ENCODE results near the gene SLCO1B1. TPM values are rescaled to one million over a fixed set of nuclear protein-coding genes. Genes with fewer than 3 reads are reported as not detected.
A peak's percentile ranks its signal among the peaks of the same experiment; 100 is the strongest.
"Not testable (repeated sequence)": the region's sequence is repeated elsewhere in the genome, so short reads cannot be mapped to it uniquely, and the experiment has no call there.

SLCO1B1 gene
- total and polyA plus RNA-seq, 7 experiments from 2014 or later, result not detected

- Histone ChIP-seq H3K9me3 (ENCODE audit: control insufficient read depth in 2 of 3, low read length in 3 of 3) (no peaks in the 10 kb centered on the region), H3K27ac (ENCODE audit: low read depth, low read length) (no peak overlapping the region), H3K4me3 (ENCODE audit: low read length) (no peak overlapping the region), H3K36me3 (ENCODE audit: control insufficient read depth in 2 of 3, insufficient read depth in 3 of 3, low read length in 3 of 3) (no peaks in the 10 kb centered on the region), H3K27me3 (ENCODE audit: control insufficient read depth in 2 of 2, insufficient read depth in 2 of 2, low read length in 2 of 2) (no peaks in the 10 kb centered on the region), H3K4me1 (ENCODE audit: control insufficient read depth in 2 of 2, insufficient read depth in 2 of 2, low read length in 2 of 2) (no peaks in the 10 kb centered on the region)
- Mint-ChIP-seq H3K4me1 (no peaks in the 10 kb centered on the region), H3K36me3 (no peaks in the 10 kb centered on the region), H3K4me3 (no peak overlapping the region), H3K9me3 (peaks cover 0 to 26% (median 4%) of the 10 kb centered on the region in 11 donors), H3K27me3 (peaks cover 0 to 4% (median 0%) of the 10 kb centered on the region in 5 donors), H3K27ac (no peak overlapping the region)
- DNase-seq (no peak), ATAC-seq (no peak)
- ChIA-PET CTCF (no interaction called here), POLR2A (no interaction called here)
- intact Hi-C loops (cut with micrococcal nuclease), result loop anchor here in 1 of 2 donors (5.0 kb wide), 1 partner anchor 703 kb away; no protein-coding TSS in a partner anchor
Measured at GRCh38 chr12:21165048-21165447, 34.1 kb downstream of the SLCO1B1 start.

- Histone ChIP-seq H3K27me3 (ENCODE audit: control insufficient read depth in 2 of 2, insufficient read depth in 2 of 2, low read length in 2 of 2) (no peaks in the 10 kb centered on the region), H3K4me1 (ENCODE audit: control insufficient read depth in 2 of 2, insufficient read depth in 2 of 2, low read length in 2 of 2) (no peaks in the 10 kb centered on the region), H3K36me3 (ENCODE audit: control insufficient read depth in 2 of 3, insufficient read depth in 3 of 3, low read length in 3 of 3) (no peaks in the 10 kb centered on the region), H3K27ac (ENCODE audit: low read depth, low read length) (no peak overlapping the region), H3K9me3 (ENCODE audit: control insufficient read depth in 2 of 3, low read length in 3 of 3) (no peaks in the 10 kb centered on the region), H3K4me3 (ENCODE audit: low read length) (no peak overlapping the region)
- H3K9me3 Mint-ChIP-seq, result peaks cover 0 to 26% (median 6%) of the 10 kb centered on the region in 11 donors
- H3K27ac Mint-ChIP-seq, result no peak overlapping the region
- no peaks in the 10 kb centered on the region for H3K36me3 Mint-ChIP-seq
- ChIA-PET CTCF (no interaction called here), POLR2A (no interaction called here)
- no peak for ATAC-seq
- H3K4me1 Mint-ChIP-seq, result no peaks in the 10 kb centered on the region
- DNase-seq, result peak in 2 of 9 donors; percentile 1 to 27
- H3K4me3 Mint-ChIP-seq, result no peak overlapping the region
- peaks cover 0 to 4% (median 0%) of the 10 kb centered on the region in 5 donors for H3K27me3 Mint-ChIP-seq
- intact Hi-C loops (cut with micrococcal nuclease), result loop anchor here in 1 of 2 donors (1.0 to 5.0 kb wide), 4 partner anchors 222 to 1431 kb away; no protein-coding TSS in a partner anchor
Measured at GRCh38 chr12:21169878-21170472, 39.0 kb downstream of the SLCO1B1 start.

GRCh38 chr12:21172079-21172478, 41.1 kb downstream of the SLCO1B1 start:
- H3K36me3 Mint-ChIP-seq, result no peaks in the 10 kb centered on the region
- H3K36me3 ChIP-seq (ENCODE audit: control insufficient read depth in 2 of 3, insufficient read depth in 3 of 3, low read length in 3 of 3), result no peaks in the 10 kb centered on the region
- no peak overlapping the region for H3K4me3 Mint-ChIP-seq
- H3K27me3 Mint-ChIP-seq, result no peaks in the 10 kb centered on the region
- H3K9me3 ChIP-seq (ENCODE audit: control insufficient read depth in 2 of 3, low read length in 3 of 3), result no peaks in the 10 kb centered on the region
- DNase-seq, result no peak
- H3K4me1 ChIP-seq (ENCODE audit: control insufficient read depth in 2 of 2, insufficient read depth in 2 of 2, low read length in 2 of 2), result no peaks in the 10 kb centered on the region
- POLR2A ChIA-PET, result interaction anchor here (0.8 kb wide), 1 partner anchor 68 kb away, joined by 3 read pairs; no protein-coding TSS in a partner anchor
- no peak overlapping the region for H3K27ac Mint-ChIP-seq
- peaks cover 0 to 26% (median 6%) of the 10 kb centered on the region in 11 donors for H3K9me3 Mint-ChIP-seq
- no peak for ATAC-seq
- H3K4me1 Mint-ChIP-seq, result no peaks in the 10 kb centered on the region
- intact Hi-C loops (cut with micrococcal nuclease), result no loop called here
- no peak overlapping the region for H3K27ac ChIP-seq (ENCODE audit: low read depth, low read length)
- no peaks in the 10 kb centered on the region for H3K27me3 ChIP-seq (ENCODE audit: control insufficient read depth in 2 of 2, insufficient read depth in 2 of 2, low read length in 2 of 2)
- H3K4me3 ChIP-seq (ENCODE audit: low read length), result no peak overlapping the region
- CTCF ChIA-PET, result no interaction called here

DNA sequence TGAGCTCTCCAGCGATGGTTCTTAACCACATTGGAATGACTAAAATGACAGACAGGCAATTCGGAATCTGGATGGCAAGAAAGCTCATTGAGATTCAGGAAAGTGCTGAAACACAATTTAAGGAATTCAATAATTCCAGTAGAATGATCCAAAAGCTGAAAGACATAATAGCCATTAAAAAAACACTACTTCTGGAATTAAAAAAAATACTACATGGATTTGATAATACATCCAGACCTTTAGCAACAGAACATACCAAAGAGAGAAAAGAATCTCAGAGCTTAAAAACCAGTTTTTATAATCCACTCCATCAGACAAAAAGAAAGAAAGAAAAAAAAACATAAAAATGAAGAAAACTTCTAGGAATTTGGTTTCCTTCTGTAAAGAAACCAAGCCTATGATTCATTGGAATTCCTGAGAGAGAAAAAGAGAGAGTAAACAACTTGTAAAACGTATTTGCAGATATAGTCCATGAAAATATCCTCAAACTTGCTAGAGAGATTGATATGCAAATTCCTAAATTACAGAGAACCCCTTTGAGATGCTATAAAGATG, 52.8 kb downstream of the SLCO1B1 start:
- H3K4me3 Mint-ChIP-seq, result no peak overlapping the region
- no peak for ATAC-seq

DNA sequence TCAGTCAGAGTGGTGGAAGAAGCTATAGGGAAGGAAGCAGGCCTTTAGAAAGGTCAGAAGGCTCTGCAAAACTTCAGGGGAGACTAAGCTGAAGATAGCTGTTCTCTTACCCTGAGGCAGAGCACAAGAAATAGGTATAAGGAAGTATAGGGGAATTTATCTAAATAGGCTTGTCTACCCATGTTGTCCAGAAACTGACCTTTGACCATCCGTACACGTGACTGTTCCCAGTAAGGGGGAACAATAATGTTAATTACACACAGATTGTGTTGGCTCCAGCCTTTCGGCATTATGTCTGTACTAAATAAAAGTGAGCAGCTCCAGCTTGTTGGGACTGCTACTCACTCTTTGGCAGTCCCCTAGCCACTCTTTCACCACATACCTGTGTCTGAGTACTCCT, 59.0 kb downstream of the SLCO1B1 start:
- Mint-ChIP-seq H3K4me1 (no peaks in the 10 kb centered on the region), H3K9me3 (peaks cover 0 to 18% (median 5%) of the 10 kb centered on the region in 11 donors), H3K27ac (no peak overlapping the region), H3K4me3 (no peak overlapping the region), H3K27me3 (no peaks in the 10 kb centered on the region), H3K36me3 (peaks cover 0 to 5% (median 0%) of the 10 kb centered on the region in 5 donors)
- no peak for ATAC-seq
- H3K27me3 ChIP-seq (ENCODE audit: control insufficient read depth in 2 of 2, insufficient read depth in 2 of 2, low read length in 2 of 2), result no peaks in the 10 kb centered on the region
- no peaks in the 10 kb centered on the region for H3K9me3 ChIP-seq (ENCODE audit: control insufficient read depth in 2 of 3, low read length in 3 of 3)
- H3K4me3 ChIP-seq (ENCODE audit: low read length), result no peak overlapping the region
- H3K27ac ChIP-seq (ENCODE audit: low read depth, low read length), result no peak overlapping the region
- ChIA-PET POLR2A (no interaction called here), CTCF (no interaction called here)
- intact Hi-C loops (cut with micrococcal nuclease), result no loop called here
- no peaks in the 10 kb centered on the region for H3K36me3 ChIP-seq (ENCODE audit: control insufficient read depth in 2 of 3, insufficient read depth in 3 of 3, low read length in 3 of 3)
- no peak for DNase-seq
- H3K4me1 ChIP-seq (ENCODE audit: control insufficient read depth in 2 of 2, insufficient read depth in 2 of 2, low read length in 2 of 2), result no peaks in the 10 kb centered on the region

More for the DNA sequence above, 52.8 kb downstream of the SLCO1B1 start:
- Histone ChIP-seq H3K9me3 (ENCODE audit: control insufficient read depth in 2 of 3, low read length in 3 of 3) (no peaks in the 10 kb centered on the region), H3K36me3 (ENCODE audit: control insufficient read depth in 2 of 3, insufficient read depth in 3 of 3, low read length in 3 of 3) (no peaks in the 10 kb centered on the region), H3K27ac (ENCODE audit: low read depth, low read length) (no peak overlapping the region), H3K27me3 (ENCODE audit: control insufficient read depth in 2 of 2, insufficient read depth in 2 of 2, low read length in 2 of 2) (no peaks in the 10 kb centered on the region), H3K4me1 (ENCODE audit: control insufficient read depth in 2 of 2, insufficient read depth in 2 of 2, low read length in 2 of 2) (no peaks in the 10 kb centered on the region), H3K4me3 (ENCODE audit: low read length) (no peak overlapping the region)
- no peaks in the 10 kb centered on the region for H3K4me1 Mint-ChIP-seq
- ChIA-PET CTCF (no interaction called here), POLR2A (interaction anchor here (0.6 kb wide), 1 partner anchor 174 kb away, joined by 3 read pairs; no protein-coding TSS in a partner anchor)
- intact Hi-C loops (cut with micrococcal nuclease), result no loop called here
- no peaks in the 10 kb centered on the region for H3K27me3 Mint-ChIP-seq
- no peak for DNase-seq
- no peaks in the 10 kb centered on the region for H3K36me3 Mint-ChIP-seq
- no peak overlapping the region for H3K27ac Mint-ChIP-seq
- peaks cover 0 to 8% (median 0%) of the 10 kb centered on the region in 11 donors for H3K9me3 Mint-ChIP-seq

GRCh38 chr12:21214433-21214832, 83.4 kb downstream of the SLCO1B1 start:
- H3K36me3 Mint-ChIP-seq; H3K4me3 Mint-ChIP-seq; H3K27ac Mint-ChIP-seq; H3K4me1 ChIP-seq (ENCODE audit: control insufficient read depth in 2 of 2, insufficient read depth in 2 of 2, low read length in 2 of 2); CTCF ChIA-PET; H3K4me1 Mint-ChIP-seq; H3K9me3 ChIP-seq (ENCODE audit: control insufficient read depth in 2 of 3, low read length in 3 of 3); H3K9me3 Mint-ChIP-seq; ATAC-seq; H3K36me3 ChIP-seq (ENCODE audit: control insufficient read depth in 2 of 3, insufficient read depth in 3 of 3, low read length in 3 of 3); H3K27me3 ChIP-seq (ENCODE audit: control insufficient read depth in 2 of 2, insufficient read depth in 2 of 2, low read length in 2 of 2); DNase-seq; intact Hi-C loops (cut with micrococcal nuclease); POLR2A ChIA-PET; H3K27ac ChIP-seq (ENCODE audit: low read depth, low read length); H3K4me3 ChIP-seq (ENCODE audit: low read length): not testable (repeated sequence)
- H3K27me3 Mint-ChIP-seq, result peaks cover 0 to 10% (median 5%) of the 10 kb centered on the region in 5 donors

DNA sequence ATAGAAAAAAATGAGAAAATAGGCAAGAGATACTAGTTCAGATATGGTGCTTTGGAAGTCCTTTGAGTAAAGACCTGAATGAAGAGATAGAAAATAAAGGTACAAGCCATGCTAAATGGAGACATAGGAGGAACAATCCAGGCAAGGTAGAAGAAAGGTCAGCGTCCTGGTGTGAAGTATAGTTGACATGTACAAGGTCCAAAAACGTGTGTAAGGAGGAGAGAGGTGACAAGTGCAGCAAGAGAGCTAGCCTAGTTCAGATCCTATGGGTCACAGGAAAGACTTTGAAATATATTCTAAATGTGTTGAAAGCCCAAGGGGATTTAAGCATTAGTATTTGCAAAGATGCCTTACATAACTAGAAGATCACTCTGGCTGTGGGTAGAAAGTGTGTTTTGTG, 88.2 kb downstream of the SLCO1B1 start:
- H3K27ac Mint-ChIP-seq, result no peak overlapping the region
- intact Hi-C loops (cut with micrococcal nuclease), result no loop called here
- H3K27ac ChIP-seq (ENCODE audit: low read depth, low read length), result no peak overlapping the region
- no peak for DNase-seq
- no peaks in the 10 kb centered on the region for H3K4me1 ChIP-seq (ENCODE audit: control insufficient read depth in 2 of 2, insufficient read depth in 2 of 2, low read length in 2 of 2)
- ChIA-PET POLR2A (no interaction called here), CTCF (no interaction called here)
- H3K36me3 Mint-ChIP-seq, result no peaks in the 10 kb centered on the region
- H3K9me3 ChIP-seq (ENCODE audit: control insufficient read depth in 2 of 3, low read length in 3 of 3), result no peaks in the 10 kb centered on the region
- ATAC-seq, result no peak
- no peak overlapping the region for H3K4me3 Mint-ChIP-seq
- H3K4me1 Mint-ChIP-seq, result no peaks in the 10 kb centered on the region
- no peak overlapping the region for H3K4me3 ChIP-seq (ENCODE audit: low read length)
- no peaks in the 10 kb centered on the region for H3K36me3 ChIP-seq (ENCODE audit: control insufficient read depth in 2 of 3, insufficient read depth in 3 of 3, low read length in 3 of 3)
- no peaks in the 10 kb centered on the region for H3K27me3 ChIP-seq (ENCODE audit: control insufficient read depth in 2 of 2, insufficient read depth in 2 of 2, low read length in 2 of 2)
- H3K9me3 Mint-ChIP-seq, result peaks cover 0 to 10% (median 3%) of the 10 kb centered on the region in 11 donors
- peaks cover 0 to 10% (median 5%) of the 10 kb centered on the region in 5 donors for H3K27me3 Mint-ChIP-seq

All from naive thymus-derived CD4-positive, alpha-beta T cell (primary cell).